ENCODE measurements around the gene TENT5A. TPM values are rescaled to one million over a fixed set of nuclear protein-coding genes. Genes with fewer than 3 reads are reported as not detected.

TENT5A gene
- total RNA-seq (2022), result 9.7 and 17.4 TPM in 2 replicates
- Bru-seq, nascent RNA, result percentile 94 among the genes with signal in this experiment
- BruChase-seq, experiment 1, labeled RNA remaining after a 6-hour chase, result percentile 74 among the genes with signal in this experiment
- percentile 92 among the genes with signal in this experiment for BruChase-seq, experiment 2, labeled RNA remaining after a 2-hour chase
- long read RNA-seq, full-length matches to known transcripts, result 23 of 33 reads
- long read RNA-seq, partial matches to known transcripts, result 2 of 33 reads
- long read RNA-seq, other reads (novel, unspliced or antisense), result 8 of 33 reads

GRCh38 chr6:81752084-81752920, at the start of gene TENT5A:
TENT5A (minus strand) TSS chr6:81752681; CDS start chr6:81752141, 540 bp downstream.
- Mint-ChIP-seq H3K9me3 (ENCODE audit: low read depth, unreplicated experiment) (no peaks in the 10 kb centered on the region), H3K36me3 (ENCODE audit: insufficient read depth, unreplicated experiment) (peaks cover 50% of the 10 kb centered on the region), H3K27ac (ENCODE audit: unreplicated experiment) (peak within 1 kb of the TSS; percentile 54), H3K27me3 (ENCODE audit: unreplicated experiment) (peaks cover 9% of the 10 kb centered on the region), H3K4me1 (ENCODE audit: low read depth, unreplicated experiment) (peaks cover 33% of the 10 kb centered on the region), H3K4me3 (ENCODE audit: low read depth, unreplicated experiment) (peak within 1 kb of the TSS; percentile 98)
- CTCF ChIA-PET, result interaction anchor here (1.4 to 3.3 kb wide), 4 partner anchors 14 to 288 kb away, joined by 3 to 14 read pairs (median 6); no protein-coding TSS in a partner anchor
- intact Hi-C loops (cut with micrococcal nuclease; ENCODE audit: unreplicated experiment), result loop anchor here (5.0 to 10.0 kb wide), 7 partner anchors 80 to 1538 kb away; no protein-coding TSS in a partner anchor
- peak; percentile 94 for DNase-seq
- no TSS peak for BruUV-seq (replicated peaks)
- no peak for TF ChIP-seq CTCF (IDR thresholded peaks at IDR 0.05; ENCODE audit: unreplicated experiment)

GRCh38 chr6:81801489-81801888, 49.0 kb upstream of the TENT5A start:
- H3K27me3 Mint-ChIP-seq (ENCODE audit: unreplicated experiment), result no peaks in the 10 kb centered on the region
- H3K27ac Mint-ChIP-seq (ENCODE audit: unreplicated experiment), result no peak overlapping the region
- H3K36me3 Mint-ChIP-seq (ENCODE audit: insufficient read depth, unreplicated experiment), result no peaks in the 10 kb centered on the region
- intact Hi-C loops (cut with micrococcal nuclease; ENCODE audit: unreplicated experiment), result no loop called here
- H3K4me3 Mint-ChIP-seq (ENCODE audit: low read depth, unreplicated experiment), result no peak overlapping the region
- no peaks in the 10 kb centered on the region for H3K9me3 Mint-ChIP-seq (ENCODE audit: low read depth, unreplicated experiment)
- H3K4me1 Mint-ChIP-seq (ENCODE audit: low read depth, unreplicated experiment), result no peaks in the 10 kb centered on the region
- TF ChIP-seq CTCF (IDR thresholded peaks at IDR 0.05; ENCODE audit: unreplicated experiment), result no peak
- BruUV-seq (replicated peaks), result no TSS peak
- no peak for DNase-seq
- CTCF ChIA-PET, result no interaction called here

- TF ChIP-seq CTCF (IDR thresholded peaks at IDR 0.05; ENCODE audit: unreplicated experiment), result no peak
- Mint-ChIP-seq H3K27ac (ENCODE audit: unreplicated experiment) (no peak overlapping the region), H3K4me3 (ENCODE audit: low read depth, unreplicated experiment) (no peak overlapping the region), H3K9me3 (ENCODE audit: low read depth, unreplicated experiment) (no peaks in the 10 kb centered on the region), H3K36me3 (ENCODE audit: insufficient read depth, unreplicated experiment) (no peaks in the 10 kb centered on the region), H3K27me3 (ENCODE audit: unreplicated experiment) (no peaks in the 10 kb centered on the region), H3K4me1 (ENCODE audit: low read depth, unreplicated experiment) (no peaks in the 10 kb centered on the region)
- intact Hi-C loops (cut with micrococcal nuclease; ENCODE audit: unreplicated experiment), result no loop called here
- CTCF ChIA-PET, result no interaction called here
- no TSS peak for BruUV-seq (replicated peaks)
- no peak for DNase-seq
Observed at GRCh38 chr6:81800666-81801065, 48.2 kb upstream of the TENT5A start.

GRCh38 chr6:81799323-81799722, 46.8 kb upstream of the TENT5A start:
- TF ChIP-seq CTCF (IDR thresholded peaks at IDR 0.05; ENCODE audit: unreplicated experiment), result no peak
- intact Hi-C loops (cut with micrococcal nuclease; ENCODE audit: unreplicated experiment), result no loop called here
- no peak for DNase-seq
- H3K9me3 Mint-ChIP-seq (ENCODE audit: low read depth, unreplicated experiment), result no peaks in the 10 kb centered on the region
- H3K36me3 Mint-ChIP-seq (ENCODE audit: insufficient read depth, unreplicated experiment), result no peaks in the 10 kb centered on the region
- H3K4me1 Mint-ChIP-seq (ENCODE audit: low read depth, unreplicated experiment), result no peaks in the 10 kb centered on the region
- no peaks in the 10 kb centered on the region for H3K27me3 Mint-ChIP-seq (ENCODE audit: unreplicated experiment)
- no TSS peak for BruUV-seq (replicated peaks)
- CTCF ChIA-PET, result no interaction called here
- no peak overlapping the region for H3K4me3 Mint-ChIP-seq (ENCODE audit: low read depth, unreplicated experiment)
- no peak overlapping the region for H3K27ac Mint-ChIP-seq (ENCODE audit: unreplicated experiment)

All from Calu3 (cell line).